B cell (primary cell): ENCODE measurements around the gene GDA.

Source experiments
- EZH2 ChIP-seq: IDR thresholded peaks from 2 replicates; pipeline ENCODE4 v1.6.1; 2012; ENCODE audit warnings: borderline replicate concordance, low read depth, mild to moderate bottlenecking, moderate library complexity, low read length; ENCODE audit not compliant: insufficient read depth, poor library complexity, severe bottlenecking
- TF ChIP-seq, protein P1 (sequence below): fragments of 200-600 bp; IDR thresholded peaks from one replicate; pipeline ENCODE4 v1.8.0; 2022; ENCODE audit warnings: antibody characterized with exemption, mild to moderate bottlenecking

DNA sequence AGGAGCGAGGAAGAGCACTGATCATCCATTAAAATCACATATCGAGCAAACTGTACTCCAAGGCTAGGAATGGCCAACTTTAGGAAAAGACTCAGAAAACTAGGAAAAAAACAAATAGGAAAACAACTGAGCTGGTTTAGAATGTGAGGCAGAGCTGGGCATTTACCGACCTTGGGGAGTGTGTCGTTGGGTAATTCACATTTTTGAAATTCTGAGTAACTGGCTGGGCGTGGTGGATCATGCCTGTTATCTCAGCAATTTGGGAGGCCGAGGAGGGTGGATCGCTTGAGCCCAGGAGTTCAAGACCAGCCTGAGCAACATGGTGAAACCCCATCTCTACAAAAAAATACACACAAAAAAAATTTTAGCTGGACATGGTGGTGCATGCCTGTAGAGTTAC is 145.7 kb downstream of the GDA start:
- TF ChIP-seq, protein P1, sequence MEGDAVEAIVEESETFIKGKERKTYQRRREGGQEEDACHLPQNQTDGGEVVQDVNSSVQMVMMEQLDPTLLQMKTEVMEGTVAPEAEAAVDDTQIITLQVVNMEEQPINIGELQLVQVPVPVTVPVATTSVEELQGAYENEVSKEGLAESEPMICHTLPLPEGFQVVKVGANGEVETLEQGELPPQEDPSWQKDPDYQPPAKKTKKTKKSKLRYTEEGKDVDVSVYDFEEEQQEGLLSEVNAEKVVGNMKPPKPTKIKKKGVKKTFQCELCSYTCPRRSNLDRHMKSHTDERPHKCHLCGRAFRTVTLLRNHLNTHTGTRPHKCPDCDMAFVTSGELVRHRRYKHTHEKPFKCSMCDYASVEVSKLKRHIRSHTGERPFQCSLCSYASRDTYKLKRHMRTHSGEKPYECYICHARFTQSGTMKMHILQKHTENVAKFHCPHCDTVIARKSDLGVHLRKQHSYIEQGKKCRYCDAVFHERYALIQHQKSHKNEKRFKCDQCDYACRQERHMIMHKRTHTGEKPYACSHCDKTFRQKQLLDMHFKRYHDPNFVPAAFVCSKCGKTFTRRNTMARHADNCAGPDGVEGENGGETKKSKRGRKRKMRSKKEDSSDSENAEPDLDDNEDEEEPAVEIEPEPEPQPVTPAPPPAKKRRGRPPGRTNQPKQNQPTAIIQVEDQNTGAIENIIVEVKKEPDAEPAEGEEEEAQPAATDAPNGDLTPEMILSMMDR = no peak
- no peak for TF ChIP-seq EZH2
